ENCODE measurements around the gene TSPAN31. TPM values are rescaled to one million over a fixed set of nuclear protein-coding genes. Genes with fewer than 3 reads are reported as not detected.

The TSPAN31 gene
- total and polyA plus RNA-seq, 2 of the 8 experiments (the other 6 are each of a cell fraction or from before 2014, with no cell fraction given): 15.8 to 31.4 TPM

DNA sequence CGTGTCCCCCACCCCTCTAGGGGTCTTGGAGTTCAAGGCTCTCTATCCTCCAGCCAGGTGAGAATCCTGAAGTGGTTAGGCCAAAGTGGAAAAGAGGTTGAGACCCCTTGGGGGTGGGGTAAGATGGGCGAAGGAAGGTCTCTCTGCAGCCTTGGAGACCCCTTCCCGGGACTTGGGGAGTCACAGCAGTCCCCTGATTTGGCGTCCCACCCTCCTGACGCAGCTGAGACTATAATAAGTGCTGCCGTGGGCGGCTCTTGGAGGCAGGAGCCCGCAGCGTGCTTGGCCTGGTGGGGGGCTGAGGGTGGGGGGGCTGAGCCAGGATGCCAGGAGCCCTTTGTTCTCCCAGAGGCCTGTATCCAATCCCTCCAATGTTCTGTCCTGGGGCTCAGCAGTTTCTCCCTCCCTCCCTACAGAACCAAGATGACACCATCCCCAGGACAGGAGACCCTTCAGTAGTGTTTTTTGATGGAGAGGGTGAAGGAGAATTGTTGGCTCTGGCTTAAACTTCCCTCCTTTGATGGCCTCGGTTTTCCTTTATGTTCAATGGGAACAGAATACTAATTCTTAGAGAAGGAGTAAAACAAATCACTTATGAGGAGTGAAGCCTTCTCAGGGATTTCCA lies 4.8 kb upstream of the TSPAN31 start (continued):
- TF ChIP-seq POLR2AphosphoS5 (IDR thresholded peaks at IDR 0.05; ENCODE audit: low read depth, low read length): no peak
- TF ChIP-seq SIRT6 (IDR thresholded peaks at IDR 0.05; ENCODE audit: low read length): no peak
- TF ChIP-seq JUN (IDR thresholded peaks at IDR 0.05; ENCODE audit: low read depth, low read length): no peak
- TF ChIP-seq CHD2 (IDR thresholded peaks at IDR 0.05; ENCODE audit: low read length): no peak
- no peak for TF ChIP-seq POLR2A (IDR thresholded peaks at IDR 0.05; ENCODE audit: control extremely low read depth in 1 of 2, low read depth in 2 of 2, low read length in 2 of 2)
- TF ChIP-seq RNF2 (IDR thresholded peaks at IDR 0.05; ENCODE audit: borderline replicate concordance, low read depth, low read length, missing control alignments, poor library complexity, severe bottlenecking): no peak
- TF ChIP-seq KDM5A (IDR thresholded peaks at IDR 0.05; ENCODE audit: low read length): no peak
- no peak for TF ChIP-seq SP1 (IDR thresholded peaks at IDR 0.05; ENCODE audit: low read depth, low read length)
- TF ChIP-seq BRCA1 (IDR thresholded peaks at IDR 0.05; ENCODE audit: low read depth, low read length): no peak
- no peak for TF ChIP-seq SIN3A (conservative IDR thresholded peaks at IDR 0.05 in 1 of 2, IDR thresholded peaks at IDR 0.05 in 1 of 2; ENCODE audit: low read depth in 1 of 2, low read length in 2 of 2)
- TF ChIP-seq SUZ12 (IDR thresholded peaks at IDR 0.05; ENCODE audit: low read length): no peak
- TF ChIP-seq TEAD4 (IDR thresholded peaks at IDR 0.05; ENCODE audit: low read depth, low read length): no peak

Measured in H1 (cell line).